Upper lobe of left lung (tissue), 6 donors: ENCODE data around the gene PKLR. TPM values are rescaled to one million over a fixed set of nuclear protein-coding genes. Genes with fewer than 3 reads are reported as not detected.

ENCODE experiments used
- ATAC-seq, 2 donors: fragments of 200-7000 bp; cut with Tn5 transposase; one replicate each; pipeline ENCODE4 v1.9.1; 2022; ENCODE audit warnings: mild to moderate bottlenecking in 2 of 2, moderate library complexity in 2 of 2; ENCODE audit not compliant: low FRiP score in 2 of 2
- DNase-seq, 2 donors: peaks; one replicate each; pipeline ENCODE4 v3.0.0-alpha.2; 2019 to 2020
- H3K27ac ChIP-seq, 4 donors: fragments of 200-600 bp; sonication (generic); one replicate each; pipeline ENCODE4 v1.5.1; 2016 to 2019
- H3K27me3 ChIP-seq, 4 donors: fragments of 200-600 bp; sonication (generic); one replicate each; pipeline ENCODE4 v1.5.1; 2017 to 2019
- H3K36me3 ChIP-seq, 4 donors: fragments of 200-600 bp; sonication (generic); one replicate each; pipeline ENCODE4 v1.5.1; 2016 to 2019
- H3K4me1 ChIP-seq, 4 donors: fragments of 200-600 bp; sonication (generic); one replicate each; pipeline ENCODE4 v1.5.1; 2018 to 2019
- H3K4me3 ChIP-seq, 4 donors: fragments of 200-600 bp; sonication (generic); one replicate each; pipeline ENCODE4 v1.5.1; 2017 to 2019; ENCODE audit warnings: mild to moderate bottlenecking in 2 of 4, moderate library complexity in 1 of 4
- H3K9me3 ChIP-seq, 4 donors: fragments of 200-600 bp; sonication (generic); one replicate each; pipeline ENCODE4 v1.5.1; 2018 to 2019
- CTCF ChIP-seq, 6 experiments: fragments of 450-650 bp in 4 of 6; fragments of 200-600 bp in 2 of 6; sonication (generic) in 2 of 6; IDR thresholded peaks; one replicate each; pipeline ENCODE4 v1.5.1; 2016 to 2019; ENCODE audit warnings: antibody characterized with exemption in 6 of 6
- EP300 ChIP-seq, 4 donors: sonication (generic); formaldehyde crosslinking; IDR thresholded peaks; one replicate each; pipeline ENCODE4 v1.5.1; 2017; ENCODE audit warnings: antibody characterized with exemption in 4 of 4, control low read depth in 2 of 4
- POLR2A ChIP-seq, 4 donors: fragments of 450-650 bp; IDR thresholded peaks; one replicate each; pipeline ENCODE4 v1.5.1; 2016 to 2017; ENCODE audit warnings: antibody characterized with exemption in 4 of 4, mild to moderate bottlenecking in 2 of 4
- POLR2AphosphoS5 ChIP-seq, 2 donors: sonication (generic); formaldehyde crosslinking; IDR thresholded peaks; one replicate each; pipeline ENCODE4 v1.5.1; 2017; ENCODE audit warnings: antibody characterized with exemption in 2 of 2
- WGBS, 2 donors: methylation state at CpG; one replicate each; pipeline ENCODE4 v1.1.5; 2017 to 2018; 5-methylcytosine and 5-hydroxymethylcytosine counted together
- total RNA-seq, 6 donors: library from RNA; depleted of rRNA in 4 of 6; stranded (reverse); fragments of >200 nt in 4 of 6; gene quantifications; one replicate each; pipeline versions ENCODE4 v1.1.0 to v1.2.1, GENCODE V29; 2016 to 2021
- donor health status: DM: no; HTN: no; CAD: no; lungs with moderate emphysema.
- donor health status: DM: no; HTN: yes; CAD: no; lungs with severe emphysema.

PKLR gene
- total RNA-seq, 6 donors from 2014 or later: 0.14 to 0.17 TPM; not detected in 4

- DNase-seq (peak; percentile 61 to 93), ATAC-seq (peak; percentile 39 to 41)
- H3K9me3 ChIP-seq: no peaks in the 10 kb centered on the region
- H3K27me3 ChIP-seq: no peaks in the 10 kb centered on the region
- peaks cover 14 to 27% (median 19%) of the 10 kb centered on the region in 4 donors for H3K4me1 ChIP-seq
- peak overlapping the region; percentile 67 to 88 (median 71) for H3K4me3 ChIP-seq
- no peaks in the 10 kb centered on the region for H3K36me3 ChIP-seq
- TF ChIP-seq POLR2A (IDR thresholded peaks at IDR 0.05) (no peak), CTCF (IDR thresholded peaks at IDR 0.05) (peak in 3 of 6 experiments; percentile 10 to 41 (median 13)), POLR2AphosphoS5 (IDR thresholded peaks at IDR 0.05) (no peak), EP300 (IDR thresholded peaks at IDR 0.05) (no peak)
- 2 to 3% methylated on average over 10 to 16 of the region's 29 CpGs for WGBS, 2 donors
- peak overlapping the region in 3 of 4 donors; percentile 1 to 77 (median 64) for H3K27ac ChIP-seq
These were observed 23.1 kb downstream of the PKLR start for GRCh38 chr1:155277902-155278688.

DNA sequence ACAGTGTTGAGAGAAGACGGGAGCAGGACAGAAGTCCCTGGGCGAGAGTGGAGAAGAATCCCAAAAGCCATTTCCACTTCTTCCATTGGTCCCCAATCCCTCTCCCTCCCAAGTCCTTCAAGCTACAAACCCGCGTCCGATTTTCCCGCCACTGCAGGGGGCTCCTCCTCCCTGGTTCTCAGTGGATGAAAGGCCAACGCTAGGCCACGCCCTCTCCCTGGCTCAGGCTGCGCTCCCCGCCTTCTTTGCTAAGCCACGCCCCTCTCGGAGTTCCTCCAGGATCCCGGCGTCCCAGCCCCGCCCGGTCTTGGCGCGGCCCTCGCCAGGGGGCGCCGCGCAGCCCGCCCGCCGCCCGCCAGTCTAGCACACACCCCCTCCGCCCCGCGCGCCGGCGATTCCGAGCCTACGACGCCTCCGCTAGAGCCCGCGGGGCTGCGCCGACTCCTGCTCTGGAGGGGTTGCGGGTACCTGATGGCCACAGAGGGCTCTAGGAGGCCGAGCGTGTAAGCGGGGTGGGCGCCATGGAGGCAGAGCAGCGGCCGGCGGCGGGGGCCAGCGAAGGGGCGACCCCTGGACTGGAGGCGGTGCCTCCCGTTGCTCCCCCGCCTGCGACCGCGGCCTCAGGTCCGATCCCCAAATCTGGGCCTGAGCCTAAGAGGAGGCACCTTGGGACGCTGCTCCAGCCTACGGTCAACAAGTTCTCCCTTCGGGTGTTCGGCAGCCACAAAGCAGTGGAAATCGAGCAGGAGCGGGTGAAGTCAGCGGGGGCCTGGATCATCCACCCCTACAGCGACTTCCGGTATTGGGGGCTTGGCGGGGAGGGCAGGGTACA lies 24.0 kb downstream of the PKLR start, which contains the start of gene HCN3:
TSS of gene HCN3 (plus strand) at position 394 of the 832 bp plus-strand sequence. CDS start at position 522, 128 bp downstream.
- WGBS, 2 donors: 2% methylated on average over 18 to 59 of the region's 68 CpGs
- Histone ChIP-seq H3K4me3 (peak within 1 kb of the TSS; percentile 67 to 88 (median 71)), H3K9me3 (no peaks in the 10 kb centered on the region), H3K27ac (peak within 1 kb of the TSS in 3 of 4 donors; percentile 1 to 77 (median 64)), H3K4me1 (peaks cover 17 to 34% (median 23%) of the 10 kb centered on the region in 4 donors), H3K27me3 (no peaks in the 10 kb centered on the region), H3K36me3 (no peaks in the 10 kb centered on the region)
- ATAC-seq (peak; percentile 92 to 96), DNase-seq (peak; percentile 97 to 99)
- no peak for TF ChIP-seq EP300 (IDR thresholded peaks at IDR 0.05)
- TF ChIP-seq POLR2AphosphoS5 (IDR thresholded peaks at IDR 0.05): peak; percentile 17 to 33
- TF ChIP-seq CTCF (IDR thresholded peaks at IDR 0.05): peak; percentile 53 to 89 (median 80)

DNA sequence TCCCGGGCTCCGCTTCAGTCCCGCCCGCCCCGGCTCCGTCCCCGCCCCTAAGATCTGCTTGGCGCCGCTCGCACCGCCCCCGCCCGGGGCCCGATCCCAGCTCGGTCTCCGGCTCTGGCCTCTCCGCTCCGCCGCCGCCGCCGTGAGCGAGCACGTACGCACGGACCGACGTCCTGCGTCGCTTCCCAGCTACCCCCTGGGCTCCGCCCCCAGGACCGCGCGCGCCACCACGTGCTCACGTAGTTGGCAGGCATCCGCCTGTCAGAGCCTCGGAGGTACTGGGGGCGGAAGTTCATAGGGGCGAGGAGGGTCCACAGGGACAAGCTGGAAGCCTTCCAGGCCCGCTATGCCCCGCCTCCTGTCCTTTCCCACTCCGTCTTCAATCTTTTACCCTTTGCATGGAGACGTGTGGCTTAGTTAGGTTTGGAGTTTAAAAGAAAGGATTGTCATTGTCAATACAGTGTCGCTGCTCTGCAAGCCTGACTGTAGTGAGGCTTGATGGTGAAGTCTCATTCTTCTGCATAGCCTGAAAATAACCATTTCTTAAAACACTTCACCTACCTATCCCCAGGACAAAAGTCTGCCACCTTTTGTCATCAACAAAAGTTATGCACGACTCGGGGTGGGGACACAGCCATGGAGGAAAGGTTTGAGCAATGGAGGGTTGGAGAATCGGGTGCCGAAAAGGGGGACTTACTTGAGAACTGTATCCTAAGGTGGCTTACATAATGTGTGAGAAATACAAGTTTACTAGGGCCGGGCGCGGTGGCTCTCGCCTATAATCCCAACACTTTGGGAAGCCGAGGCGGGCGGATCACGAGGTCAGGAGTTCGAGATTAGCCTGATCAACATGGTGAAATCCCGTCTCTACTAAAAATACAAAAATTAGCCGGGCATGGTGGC lies 27.6 kb downstream of the PKLR start, which contains the start of gene CLK2:
TSS of gene CLK2 (minus strand) at position 162 of the 903 bp plus-strand sequence. CDS start 2,527 bp downstream, outside the sequence.
- peaks cover 16 to 25% (median 22%) of the 10 kb centered on the region in 4 donors for H3K36me3 ChIP-seq
- H3K4me3 ChIP-seq: peak within 1 kb of the TSS; percentile 64 to 99 (median 88)
- peaks cover 28 to 47% (median 31%) of the 10 kb centered on the region in 4 donors for H3K4me1 ChIP-seq
- no peaks in the 10 kb centered on the region for H3K9me3 ChIP-seq
- ATAC-seq (peak; percentile 94 to 95), DNase-seq (peak; percentile 96 to 100)
- TF ChIP-seq EP300 (IDR thresholded peaks at IDR 0.05): peak in 1 of 4 donors; percentile 53
- peak; percentile 96 to 97 for TF ChIP-seq POLR2AphosphoS5 (IDR thresholded peaks at IDR 0.05)
- TF ChIP-seq POLR2A (IDR thresholded peaks at IDR 0.05): peak in 3 of 4 donors; percentile 27 to 91 (median 48)
- peak in 2 of 6 experiments; percentile 8 for TF ChIP-seq CTCF (IDR thresholded peaks at IDR 0.05)
- peak within 1 kb of the TSS; percentile 94 to 99 (median 97) for H3K27ac ChIP-seq
- no peaks in the 10 kb centered on the region for H3K27me3 ChIP-seq
- 31 to 36% methylated on average over 20 to 29 of the region's 61 CpGs for WGBS, 2 donors
